Right ventricle myocardium inferior (tissue), 1 donor: ENCODE data around the gene APOL6. TPM values are rescaled to one million over a fixed set of nuclear protein-coding genes. Genes with fewer than 3 reads are reported as not detected.
A peak's percentile ranks its signal among the peaks of the same experiment; 100 is the strongest.
"Not testable (repeated sequence)": the region's sequence is repeated elsewhere in the genome, so short reads cannot be mapped to it uniquely, and the experiment has no call there.

Source experiments
- ATAC-seq: fragments of 200-7000 bp; cut with Tn5 transposase; one replicate; pipeline ENCODE4 v1.9.1; 2020; ENCODE audit warnings: mild to moderate bottlenecking, moderate library complexity
- DNase-seq: peaks from one replicate; pipeline ENCODE4 v3.0.0; 2021; ENCODE audit errors: missing footprints
- intact Hi-C: fragments of 100-400 bp; cut with DNase I; formaldehyde crosslinking; loops from one replicate; pipeline ENCODE4 v1.11.0; 2022
- total RNA-seq: library from RNA; stranded (reverse); fragmentation: NEBNext Ultra II Directional; extraction: Animal tissue kit (Norgen Biotek cat#: 25700); gene quantifications from one replicate; pipeline ENCODE4 v1.2.1, GENCODE V29; 2021
- donor health status: DM: no; HTN: yes; CAD: no; lungs with severe emphysema.

The APOL6 gene
- total RNA-seq, 1 donor from 2014 or later, result 6.6 TPM

DNA sequence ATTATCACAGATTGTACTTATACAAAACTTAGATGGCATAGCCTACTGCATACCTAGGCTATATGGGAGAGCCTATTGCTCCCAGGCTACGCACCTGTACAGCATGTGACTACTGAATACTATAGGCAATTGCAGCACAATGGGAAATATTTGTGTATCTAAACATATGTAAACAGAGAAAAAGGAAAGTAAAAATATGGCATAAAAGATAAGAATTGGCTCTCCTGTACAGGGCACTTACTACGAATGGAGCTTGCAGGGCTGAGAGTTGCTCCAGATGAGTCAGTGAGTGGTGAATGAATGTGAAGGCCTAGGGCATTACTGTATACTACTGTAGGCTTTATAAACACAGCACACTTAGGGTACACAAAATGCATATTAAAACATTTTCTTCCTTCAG, 13.2 kb downstream of the APOL6 start:
- intact Hi-C loops, result no loop called here
- ATAC-seq (no peak), DNase-seq (no peak)

DNA sequence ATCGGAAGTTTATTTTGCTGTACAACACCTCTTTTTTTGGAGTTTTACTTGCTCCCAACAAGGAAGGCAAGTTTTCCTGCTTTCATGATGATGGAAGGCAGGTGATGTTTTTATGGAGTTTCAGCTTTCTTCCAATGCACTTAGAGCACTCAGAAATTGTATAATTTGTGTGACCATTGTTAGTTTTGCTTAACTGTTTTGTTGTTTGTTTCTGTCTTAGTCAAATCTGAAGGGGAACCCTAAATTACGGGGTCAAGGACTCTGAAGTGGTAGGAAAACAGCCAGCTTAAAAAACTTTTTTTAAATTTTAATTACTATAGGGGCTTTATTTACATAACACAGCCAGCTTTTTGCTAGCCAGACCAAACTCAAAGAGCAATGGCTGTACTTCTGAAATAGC, 14.7 kb downstream of the APOL6 start:
- DNase-seq (no peak), ATAC-seq (no peak)
- intact Hi-C loops, result no loop called here

DNA sequence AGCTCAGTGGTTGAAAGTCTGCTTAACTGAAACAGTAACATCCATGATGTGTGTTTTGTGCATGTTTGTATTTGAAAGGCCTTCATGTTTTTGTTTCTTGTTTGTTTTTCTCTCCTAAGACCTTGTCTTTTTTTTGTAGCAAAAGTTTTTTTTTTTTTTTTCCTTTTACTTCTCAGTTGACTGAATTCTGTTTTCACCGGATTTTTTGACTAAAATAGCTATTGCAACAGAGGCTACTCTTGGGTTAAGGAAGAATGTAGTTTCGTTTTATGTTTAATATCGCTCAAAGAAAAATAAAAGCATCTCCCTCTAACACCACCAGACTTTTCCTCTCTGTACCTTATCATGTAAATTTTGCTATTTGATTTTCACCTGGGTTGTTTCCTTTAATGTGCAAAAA, 15.1 kb downstream of the APOL6 start:
- no peak for ATAC-seq
- DNase-seq, result no peak
- intact Hi-C loops, result no loop called here

DNA sequence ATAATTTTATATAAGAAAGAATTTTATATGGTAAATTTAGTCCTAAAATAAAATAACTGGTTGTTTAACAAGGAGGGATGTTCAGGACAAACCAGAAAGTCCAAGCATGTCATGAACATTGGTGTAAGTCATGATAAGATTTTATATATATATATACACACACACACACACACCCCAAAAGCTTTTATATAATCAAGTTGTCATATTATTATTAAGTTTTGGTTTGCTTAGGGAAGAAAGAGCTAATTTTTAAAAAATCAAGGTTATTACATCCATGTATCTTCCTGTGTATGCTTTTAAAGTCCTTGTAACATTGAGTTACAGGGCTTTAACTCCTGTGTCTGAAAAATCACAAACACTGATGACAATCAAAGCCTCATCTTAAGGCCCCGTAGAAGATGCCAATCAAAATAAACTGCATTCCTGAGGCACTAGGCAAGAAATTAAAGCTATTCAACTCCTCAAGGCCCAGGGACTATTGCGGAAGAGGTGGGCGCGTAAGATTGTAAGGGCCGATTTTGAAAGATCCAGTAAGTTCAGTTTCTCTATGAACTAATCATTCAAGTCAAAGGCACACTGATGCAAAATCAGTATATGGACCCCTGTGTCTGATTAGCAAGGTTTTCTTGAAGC, 16.8 kb downstream of the APOL6 start:
- DNase-seq (no peak), ATAC-seq (no peak)
- intact Hi-C loops, result no loop called here

DNA sequence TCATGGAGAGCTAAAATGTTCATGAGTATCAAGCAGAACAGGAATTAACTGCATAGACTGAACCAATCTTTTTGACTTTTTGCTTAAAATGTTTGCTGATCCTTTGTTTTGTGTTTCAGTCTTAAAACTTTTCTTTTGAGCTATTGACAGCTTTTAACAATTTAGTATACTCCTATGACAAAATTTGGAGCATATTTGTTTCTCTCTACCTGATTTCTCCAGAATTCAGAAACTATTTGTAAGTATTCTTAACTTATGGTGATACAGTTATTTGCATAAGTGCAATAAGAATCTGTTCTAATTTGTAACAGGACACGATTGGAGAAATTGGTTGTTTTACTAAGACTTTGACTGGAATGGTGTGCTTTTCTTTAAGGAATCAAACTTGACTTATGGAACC, 18.5 kb downstream of the APOL6 start:
- DNase-seq, ATAC-seq, intact Hi-C loops: not testable (repeated sequence)

DNA sequence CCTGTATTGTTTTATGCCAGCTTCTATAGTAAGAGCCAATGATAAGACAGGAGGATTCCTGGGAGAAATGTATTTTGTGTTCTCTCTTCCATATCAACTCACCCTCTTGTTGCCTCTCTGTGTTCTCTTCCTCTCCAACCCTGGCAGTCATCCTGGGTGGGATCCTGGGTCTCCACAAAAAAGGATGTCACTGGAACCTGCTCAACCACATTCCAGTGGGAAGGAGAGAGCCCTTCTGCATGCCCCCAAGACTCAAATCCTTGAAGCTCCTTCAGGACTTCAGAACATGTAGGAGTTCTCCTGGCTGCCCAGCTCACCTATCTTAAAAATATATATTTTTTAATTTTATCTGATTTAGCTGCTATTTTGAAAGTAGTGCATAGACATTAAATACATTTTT, 26.1 kb downstream of the APOL6 start:
- intact Hi-C loops, result no loop called here
- no peak for ATAC-seq
- DNase-seq, result no peak

DNA sequence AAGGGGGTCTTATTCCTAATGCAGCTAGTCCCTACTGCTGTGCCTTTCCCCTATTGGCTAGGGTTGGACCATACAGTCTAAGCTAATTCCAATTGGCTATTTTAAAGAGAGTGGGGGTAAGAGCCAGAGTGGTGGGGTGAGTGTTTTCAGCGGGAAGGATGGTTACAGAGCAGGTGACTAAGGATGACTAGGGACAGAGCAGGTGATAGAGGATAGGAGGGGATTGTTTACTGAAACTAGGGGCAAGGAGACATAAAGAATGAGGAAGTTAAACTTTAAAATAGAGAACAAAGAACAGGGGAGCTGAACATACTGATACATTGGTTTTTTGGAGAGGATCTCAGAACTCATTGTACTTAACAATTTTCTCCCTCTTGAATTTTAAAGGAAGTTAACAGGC, 27.8 kb downstream of the APOL6 start:
- ATAC-seq, intact Hi-C loops, DNase-seq: not testable (repeated sequence)

DNA sequence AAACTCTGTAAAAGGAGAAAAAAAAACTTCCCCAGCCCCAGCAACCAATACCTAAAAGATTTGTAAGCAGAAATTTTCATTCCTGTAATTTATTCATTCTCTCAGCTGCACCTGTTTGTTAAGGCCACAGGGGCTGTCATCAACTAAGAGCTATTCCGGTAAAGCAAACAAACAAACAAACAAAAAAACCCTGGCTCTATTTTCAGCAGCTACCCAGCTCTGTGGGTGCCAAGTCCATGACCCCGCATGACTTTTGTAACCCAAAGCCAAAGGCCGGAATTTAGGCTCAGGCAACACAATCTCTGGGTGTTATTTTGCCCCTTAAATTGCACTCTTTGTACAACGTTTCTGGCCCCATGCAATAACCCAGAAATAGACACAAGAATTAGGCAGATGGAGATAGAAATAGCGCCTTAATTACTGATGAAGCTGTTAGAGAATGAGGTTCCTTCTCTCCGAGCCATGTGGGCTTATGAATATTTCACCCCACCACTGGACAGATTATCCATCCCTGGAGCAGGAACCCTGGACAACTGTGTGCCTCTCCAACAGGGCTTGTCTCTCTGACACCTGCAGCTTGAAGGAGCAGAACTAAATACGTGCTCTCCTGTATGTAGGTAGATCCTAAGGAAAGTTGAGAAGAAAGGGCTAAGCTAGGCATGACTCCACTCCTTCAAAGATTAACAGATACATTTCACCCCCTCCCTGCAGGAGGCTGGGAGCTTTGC, 29.4 kb downstream of the APOL6 start:
- DNase-seq (no peak), ATAC-seq (no peak)
- intact Hi-C loops, result no loop called here

DNA sequence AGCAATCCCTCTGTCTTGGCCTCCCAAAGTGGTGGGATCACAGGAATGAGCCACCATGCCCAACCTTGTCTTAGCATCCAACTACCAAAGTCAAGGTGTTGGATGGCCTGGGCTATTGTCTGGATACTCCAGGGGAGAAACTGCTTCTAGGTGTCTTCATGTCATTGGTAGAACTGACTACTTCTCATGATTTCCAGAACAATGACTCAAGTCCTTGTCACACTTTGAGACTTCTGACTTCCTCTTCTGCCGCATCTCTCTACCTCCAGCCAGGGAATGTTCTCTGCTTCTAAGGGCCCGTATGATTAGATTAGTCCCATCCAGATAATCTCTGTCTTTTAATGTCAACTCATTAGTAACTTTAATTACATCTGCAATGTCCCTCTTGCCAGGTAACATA, 30.6 kb downstream of the APOL6 start:
- no peak for DNase-seq
- intact Hi-C loops, result no loop called here
- ATAC-seq, result no peak

DNA sequence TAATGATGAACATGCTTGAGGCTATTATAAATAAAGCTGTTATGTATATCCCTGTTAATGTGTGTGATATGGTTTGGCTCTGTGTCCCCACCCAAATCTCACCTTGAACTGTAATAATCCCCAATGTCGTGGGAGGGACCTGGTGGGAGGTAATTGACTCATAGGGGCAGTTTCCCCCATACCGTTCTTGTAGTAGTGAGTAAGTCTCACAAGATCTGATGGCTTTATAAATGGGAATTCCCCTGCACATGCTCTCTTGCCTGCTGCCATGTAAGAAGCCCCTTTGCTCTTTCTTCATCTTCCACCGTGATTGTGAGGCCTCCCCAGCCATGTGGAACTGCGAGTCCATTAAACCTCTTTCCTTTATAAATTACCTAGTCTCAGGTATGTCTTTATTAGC, 31.2 kb downstream of the APOL6 start:
- intact Hi-C loops, DNase-seq, ATAC-seq: not testable (repeated sequence)

DNA sequence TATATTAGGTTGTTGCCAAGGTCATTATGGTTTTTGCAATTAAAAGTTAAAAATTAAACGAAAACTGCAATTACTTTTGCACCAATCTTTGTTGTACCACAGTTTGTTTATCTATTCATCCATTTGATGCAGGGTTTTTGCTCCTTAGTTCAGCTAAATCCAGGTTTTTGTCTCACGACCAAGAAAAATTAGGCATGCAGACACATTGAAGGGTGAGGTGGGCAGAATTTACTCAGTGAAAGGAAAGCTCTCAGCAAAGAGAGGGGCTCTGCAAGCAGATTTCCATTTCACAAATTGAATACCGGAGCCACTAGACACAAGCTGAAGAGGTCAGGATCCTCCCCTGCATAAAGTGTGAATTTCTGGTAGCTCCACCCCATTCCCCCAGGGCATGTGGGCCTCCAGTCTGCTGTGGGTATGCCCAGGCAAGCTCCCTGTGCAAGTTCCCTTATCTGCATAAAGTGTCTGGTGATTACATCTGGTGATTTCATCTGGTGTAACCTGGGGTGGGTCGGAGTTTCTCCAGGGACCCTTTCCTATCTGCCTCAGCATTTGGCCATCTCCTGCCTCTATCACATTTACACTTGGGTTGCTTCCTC, 33.3 kb downstream of the APOL6 start:
- no peak for ATAC-seq
- intact Hi-C loops, result no loop called here
- DNase-seq, result no peak

DNA sequence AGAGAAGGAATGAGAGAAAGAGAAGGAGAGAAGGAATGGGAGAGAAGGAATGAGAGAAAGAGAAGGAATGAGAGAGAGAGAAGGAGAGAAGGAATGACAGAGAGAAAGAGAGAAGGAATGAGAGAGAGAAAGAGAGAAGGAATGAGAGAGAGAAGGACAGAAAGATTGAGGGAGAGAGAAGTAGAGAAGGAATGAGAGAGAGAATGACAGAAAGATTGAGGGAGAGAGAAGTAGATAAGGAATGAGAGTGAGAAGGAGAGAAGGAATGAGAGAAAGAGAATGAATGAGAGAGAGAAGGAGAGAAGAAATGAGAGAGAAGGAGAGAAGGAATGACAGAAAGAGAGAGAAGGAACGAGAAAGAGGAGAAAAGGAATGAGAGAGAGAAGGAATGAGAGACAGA, 35.3 kb downstream of the APOL6 start:
- ATAC-seq (no peak), DNase-seq (no peak)
- intact Hi-C loops, result no loop called here

DNA sequence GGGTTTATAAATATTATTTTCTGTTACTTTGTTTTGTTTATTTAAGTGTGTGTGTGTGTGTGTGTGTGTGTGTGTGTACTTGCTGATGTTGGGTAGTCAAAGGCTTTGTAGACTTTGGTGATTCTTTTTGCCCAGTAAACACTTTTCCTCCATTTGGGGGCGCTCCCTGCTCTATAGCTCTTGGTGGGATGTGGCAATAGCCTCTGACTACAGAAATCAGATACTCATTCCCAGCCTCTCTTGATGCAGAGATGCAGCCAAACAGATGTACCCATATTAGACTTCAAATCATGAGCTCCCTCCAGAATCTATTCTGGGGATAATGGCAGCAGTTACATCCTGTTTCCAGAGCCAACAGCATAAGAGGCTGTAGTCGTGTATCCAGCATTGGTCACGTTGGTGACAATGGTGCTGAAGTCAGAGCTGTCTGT, 36.0 kb downstream of the APOL6 start:
- ATAC-seq, result peak; percentile 93
- DNase-seq, result no peak
- intact Hi-C loops, result loop anchor here (2.0 kb wide), 1 partner anchor 237 kb away; no protein-coding TSS in a partner anchor

DNA sequence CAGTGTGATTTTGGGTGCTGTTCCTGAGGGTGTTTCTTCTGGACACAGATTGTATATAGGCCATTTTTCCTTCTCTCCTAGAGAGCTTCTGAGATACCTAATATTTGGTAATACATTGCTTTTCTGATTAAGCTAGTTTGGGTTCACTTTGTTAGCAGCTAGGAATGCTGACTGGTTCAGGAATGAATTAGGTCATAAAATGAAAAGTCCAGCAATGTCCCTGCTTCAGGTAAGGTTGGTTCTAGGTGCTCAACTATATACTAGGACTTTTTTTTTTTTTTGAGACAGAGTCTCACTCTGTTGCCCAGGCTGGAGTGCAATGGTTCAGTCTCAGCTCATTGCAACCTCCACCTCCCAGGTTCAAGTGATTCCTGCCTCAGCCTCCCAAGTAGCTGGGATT, 36.5 kb downstream of the APOL6 start:
- DNase-seq (no peak), ATAC-seq (no peak)
- intact Hi-C loops, result loop anchor here (2.0 kb wide), 1 partner anchor 236 kb away; no protein-coding TSS in a partner anchor

DNA sequence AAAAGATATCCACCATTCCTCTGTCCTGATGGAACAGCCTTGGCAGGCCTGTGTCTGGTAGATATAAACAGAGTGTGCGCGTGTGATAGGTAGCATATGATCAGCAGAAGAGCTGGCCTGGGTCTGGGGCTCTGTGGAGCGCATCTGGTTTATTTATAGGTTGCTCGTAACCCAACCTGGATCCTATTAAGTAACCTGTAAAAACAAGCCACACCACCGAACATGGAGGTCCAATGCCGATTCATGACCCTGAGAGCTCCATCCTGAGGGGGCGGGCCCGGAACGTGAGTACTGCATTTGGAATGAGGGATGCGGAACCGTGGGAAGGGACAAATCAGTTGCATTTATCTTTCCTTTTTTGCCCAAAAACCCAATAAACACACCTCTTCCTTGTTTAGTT, 37.5 kb downstream of the APOL6 start:
- intact Hi-C loops, result loop anchor here (2.0 kb wide), 1 partner anchor 235 kb away; no protein-coding TSS in a partner anchor
- no peak for ATAC-seq
- DNase-seq, result no peak

DNA sequence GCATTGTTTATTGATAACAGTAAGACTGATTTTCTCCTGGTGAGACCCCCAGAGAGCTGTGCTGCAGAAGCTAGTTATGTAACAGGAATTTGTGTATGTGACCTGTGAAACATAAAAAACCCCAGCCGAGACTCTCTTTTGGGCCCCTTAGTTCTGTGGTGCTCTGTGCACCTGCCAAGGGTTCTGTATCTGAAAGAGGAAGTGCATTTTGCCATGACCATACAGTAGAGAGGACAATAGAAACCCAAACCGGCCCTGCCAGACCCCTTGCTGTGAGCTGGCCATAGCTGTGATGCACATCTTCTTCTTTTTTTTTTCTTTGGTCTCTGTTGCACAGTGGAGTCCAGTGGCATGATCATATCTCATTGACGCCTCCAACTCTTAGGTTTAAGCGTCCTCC, 38.1 kb downstream of the APOL6 start:
- intact Hi-C loops, result no loop called here
- ATAC-seq (no peak), DNase-seq (no peak)

DNA sequence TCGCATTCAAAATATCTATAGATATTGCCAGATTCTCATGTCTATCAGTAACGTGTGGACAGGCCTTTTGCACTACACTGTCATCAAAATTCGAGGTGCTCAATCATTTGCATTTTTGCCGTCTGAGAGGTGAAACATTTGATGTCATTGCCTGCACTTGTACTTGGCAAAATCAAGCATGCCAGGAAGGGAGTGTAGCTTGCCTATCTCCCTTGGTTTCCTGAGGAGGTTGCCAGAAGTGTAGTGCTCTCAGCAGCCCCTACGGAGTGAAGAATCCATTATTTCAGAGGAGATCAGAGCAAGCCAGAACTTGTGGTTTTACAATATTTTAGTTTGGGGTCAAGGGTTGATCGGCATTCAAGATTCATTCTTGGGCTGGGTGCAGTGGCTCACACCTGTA, 39.2 kb downstream of the APOL6 start:
- ATAC-seq (no peak), DNase-seq (no peak)
- intact Hi-C loops, result no loop called here

DNA sequence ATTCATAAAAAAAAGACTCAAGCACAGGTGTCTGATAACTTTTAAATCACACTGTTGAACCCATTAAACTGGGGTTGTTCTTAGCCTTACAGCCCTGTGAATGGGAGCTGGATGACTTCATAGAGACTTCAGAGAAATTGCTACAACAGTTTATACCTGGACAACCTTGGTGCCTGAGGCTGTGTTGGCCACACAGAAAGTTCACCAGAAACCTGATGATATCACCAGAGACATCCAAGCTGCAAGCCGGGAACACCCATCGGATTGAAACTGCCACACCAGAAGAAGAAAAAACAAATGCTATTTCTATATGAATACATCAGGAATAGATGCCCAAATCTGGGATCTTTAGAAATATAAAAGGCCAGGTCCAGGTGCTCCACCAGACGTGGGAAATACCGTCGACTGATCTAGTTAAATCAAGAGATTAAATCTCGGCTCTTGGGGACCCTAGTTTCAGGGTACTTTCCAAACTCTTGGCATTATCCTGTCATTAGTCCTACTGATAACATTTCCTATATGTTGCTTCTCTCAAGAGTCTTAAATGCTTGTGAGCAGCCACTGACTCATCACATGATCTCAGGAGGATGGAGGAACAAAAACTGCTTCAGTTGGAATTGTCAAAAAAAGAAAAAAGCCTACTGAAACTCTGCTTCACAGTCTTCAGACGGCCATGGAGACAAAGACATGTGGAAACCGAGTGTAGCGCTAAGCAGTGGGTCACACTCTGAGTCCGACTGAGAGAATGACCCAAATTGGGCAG, 40.8 kb downstream of the APOL6 start:
- intact Hi-C loops, result no loop called here
- ATAC-seq (no peak), DNase-seq (no peak)

DNA sequence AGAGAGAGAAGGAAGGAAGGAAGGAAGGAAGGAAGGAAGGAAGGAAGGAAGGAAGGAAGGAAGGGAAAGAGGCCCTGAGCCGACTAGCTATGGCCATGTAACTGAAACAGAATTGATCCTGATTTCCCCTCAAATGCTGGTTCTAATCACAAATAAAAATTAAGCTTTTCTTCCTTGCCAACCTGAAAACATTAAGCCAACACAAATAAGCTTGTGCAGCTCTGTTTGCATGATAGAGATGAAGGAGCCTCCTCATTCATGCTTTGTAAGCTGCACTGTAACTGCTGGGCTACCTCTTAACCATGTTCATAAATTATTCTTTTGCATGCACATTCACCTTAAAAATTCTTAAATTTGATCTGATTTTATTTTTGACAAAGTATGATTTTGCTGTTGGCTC, 41.8 kb downstream of the APOL6 start:
- ATAC-seq, result no peak
- intact Hi-C loops, result no loop called here
- no peak for DNase-seq
